Colonic mucosa (tissue), 4 donors: ENCODE results near the gene IGF2BP2. TPM values are rescaled to one million over a fixed set of nuclear protein-coding genes. Genes with fewer than 3 reads are reported as not detected.

Experiments used
- DNase-seq: peaks from one replicate; pipeline ENCODE4 v3.0.0-alpha.2; 2020
- H3K27ac ChIP-seq: fragments of 200-600 bp; one replicate; pipeline ENCODE4 v1.8.0; 2021
- H3K27me3 ChIP-seq: fragments of 200-600 bp; one replicate; pipeline ENCODE4 v1.8.0; 2021
- H3K36me3 ChIP-seq: fragments of 200-600 bp; one replicate; pipeline ENCODE4 v1.8.0; 2021
- H3K4me1 ChIP-seq: fragments of 200-600 bp; one replicate; pipeline ENCODE4 v1.8.0; 2021; ENCODE audit warnings: mild to moderate bottlenecking
- H3K4me3 ChIP-seq: fragments of 200-600 bp; one replicate; pipeline ENCODE4 v1.8.0; 2021
- H3K9ac ChIP-seq, 2 donors: one replicate each; pipeline ENCODE4 v1.7.0; 2013; ENCODE audit warnings: control low read depth in 2 of 2, low read depth in 2 of 2, low read length in 2 of 2
- H3K9me3 ChIP-seq: fragments of 200-600 bp; one replicate; pipeline ENCODE4 v1.8.0; 2021
- intact Hi-C: fragments of 100-400 bp; cut with DNase I; formaldehyde crosslinking; loops from one replicate; pipeline ENCODE4 v1.14.1; 2022
- total RNA-seq, 2 donors: library from RNA; stranded (reverse); fragmentation: NEBNext Ultra II Directional in 1 of 2; extraction: Animal tissue kit (Norgen Biotek cat#: 25700) in 1 of 2; gene quantifications; one replicate each; pipeline ENCODE4 v1.2.1, GENCODE V29; 2021
- TF ChIP-seq, protein P1 (sequence below): fragments of 200-600 bp; IDR thresholded peaks from one replicate; pipeline ENCODE4 v1.8.0; 2022; ENCODE audit warnings: antibody characterized with exemption, mild to moderate bottlenecking
- donor health status: healthy.
- donor health status: DM: no; HTN: no; CAD: no.
- donor health status: DM: no; HTN: no; CAD: no.

Gene IGF2BP2
- total RNA-seq, 2 donors from 2014 or later, result 48.7 to 61.2 TPM

DNA sequence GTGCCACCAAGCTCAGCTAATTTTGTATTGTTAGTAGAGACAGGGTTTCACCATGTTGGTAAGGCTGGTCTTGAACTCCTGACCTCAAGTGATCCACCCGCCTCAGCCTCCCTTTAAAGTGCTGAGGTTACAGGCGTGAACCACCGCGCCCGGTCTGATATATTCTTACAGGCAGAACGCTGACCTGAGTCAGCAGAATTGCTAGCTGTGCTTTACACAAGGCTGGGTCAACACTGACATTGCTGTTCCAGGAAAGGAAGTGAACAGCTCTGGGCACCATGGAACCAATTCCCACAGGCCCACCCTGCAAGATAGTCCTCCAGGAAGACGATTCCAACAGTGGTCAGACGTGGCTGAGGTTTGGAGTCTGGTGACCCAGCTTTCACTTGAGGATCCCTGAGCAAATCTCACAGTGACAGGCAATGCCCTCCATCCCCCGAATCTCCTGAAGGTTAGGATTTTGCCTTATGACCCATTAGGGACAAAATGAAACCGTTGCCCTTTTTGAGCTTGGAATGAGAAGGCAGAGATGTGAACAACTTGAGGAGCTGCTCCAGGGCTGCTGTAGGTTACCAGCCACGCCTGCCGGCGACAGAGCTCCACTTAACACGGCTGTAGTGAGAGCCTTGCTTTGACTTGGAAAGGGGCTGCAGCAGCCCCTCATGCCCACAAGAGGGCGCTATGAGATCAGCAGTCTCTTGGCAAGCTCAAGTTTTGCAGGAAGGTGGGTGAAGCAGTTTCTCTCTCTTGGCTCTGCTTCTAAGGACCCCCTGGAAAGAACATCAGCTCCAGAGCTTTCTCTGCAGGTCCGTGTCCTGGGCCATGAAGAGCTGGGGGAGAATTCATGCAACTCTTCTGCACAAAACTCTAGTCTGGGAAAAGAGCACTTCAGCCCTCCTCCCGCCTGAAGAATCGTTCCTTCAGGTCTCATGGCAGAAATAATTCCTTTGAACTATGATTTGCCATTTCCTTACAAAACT lies 164.6 kb downstream of the IGF2BP2 start:
- Histone ChIP-seq H3K9ac (peak overlapping the region in 1 of 2 donors; percentile 51), H3K27ac (no peak overlapping the region), H3K4me1 (no peaks in the 10 kb centered on the region), H3K36me3 (no peaks in the 10 kb centered on the region), H3K9me3 (no peaks in the 10 kb centered on the region), H3K27me3 (no peaks in the 10 kb centered on the region), H3K4me3 (no peak overlapping the region)
- DNase-seq, result peak; percentile 77
- intact Hi-C loops, result loop anchor here (5.0 kb wide), 1 partner anchor 107 kb away; no protein-coding TSS in a partner anchor
- TF ChIP-seq, protein P1, sequence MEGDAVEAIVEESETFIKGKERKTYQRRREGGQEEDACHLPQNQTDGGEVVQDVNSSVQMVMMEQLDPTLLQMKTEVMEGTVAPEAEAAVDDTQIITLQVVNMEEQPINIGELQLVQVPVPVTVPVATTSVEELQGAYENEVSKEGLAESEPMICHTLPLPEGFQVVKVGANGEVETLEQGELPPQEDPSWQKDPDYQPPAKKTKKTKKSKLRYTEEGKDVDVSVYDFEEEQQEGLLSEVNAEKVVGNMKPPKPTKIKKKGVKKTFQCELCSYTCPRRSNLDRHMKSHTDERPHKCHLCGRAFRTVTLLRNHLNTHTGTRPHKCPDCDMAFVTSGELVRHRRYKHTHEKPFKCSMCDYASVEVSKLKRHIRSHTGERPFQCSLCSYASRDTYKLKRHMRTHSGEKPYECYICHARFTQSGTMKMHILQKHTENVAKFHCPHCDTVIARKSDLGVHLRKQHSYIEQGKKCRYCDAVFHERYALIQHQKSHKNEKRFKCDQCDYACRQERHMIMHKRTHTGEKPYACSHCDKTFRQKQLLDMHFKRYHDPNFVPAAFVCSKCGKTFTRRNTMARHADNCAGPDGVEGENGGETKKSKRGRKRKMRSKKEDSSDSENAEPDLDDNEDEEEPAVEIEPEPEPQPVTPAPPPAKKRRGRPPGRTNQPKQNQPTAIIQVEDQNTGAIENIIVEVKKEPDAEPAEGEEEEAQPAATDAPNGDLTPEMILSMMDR, result peak; percentile 97

DNA sequence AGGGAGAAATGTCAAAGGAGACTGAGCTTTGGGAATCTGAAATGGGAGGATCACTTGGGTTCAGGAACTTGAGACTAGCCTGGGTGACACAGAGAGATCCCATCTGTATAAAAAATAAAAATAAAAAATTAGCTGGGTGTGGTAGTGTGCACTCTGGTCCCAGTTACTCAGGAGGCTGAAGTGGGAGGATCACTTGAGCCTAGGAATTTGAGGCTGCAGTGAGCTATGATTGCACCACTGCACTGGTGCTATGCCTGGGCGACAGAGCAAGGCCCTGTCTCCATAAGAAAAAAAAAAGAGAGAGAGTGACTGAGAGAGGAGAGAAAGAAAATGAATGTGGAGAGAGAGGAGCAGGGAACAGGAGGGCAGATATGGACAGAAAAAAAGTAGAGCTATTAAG lies 165.9 kb downstream of the IGF2BP2 start:
- Histone ChIP-seq H3K27me3 (no peaks in the 10 kb centered on the region), H3K27ac (no peak overlapping the region), H3K9ac (no peak overlapping the region), H3K9me3 (no peaks in the 10 kb centered on the region), H3K4me3 (no peak overlapping the region), H3K4me1 (no peaks in the 10 kb centered on the region), H3K36me3 (no peaks in the 10 kb centered on the region)
- intact Hi-C loops, result no loop called here
- no peak for DNase-seq
- TF ChIP-seq, protein P1, result no peak

DNA sequence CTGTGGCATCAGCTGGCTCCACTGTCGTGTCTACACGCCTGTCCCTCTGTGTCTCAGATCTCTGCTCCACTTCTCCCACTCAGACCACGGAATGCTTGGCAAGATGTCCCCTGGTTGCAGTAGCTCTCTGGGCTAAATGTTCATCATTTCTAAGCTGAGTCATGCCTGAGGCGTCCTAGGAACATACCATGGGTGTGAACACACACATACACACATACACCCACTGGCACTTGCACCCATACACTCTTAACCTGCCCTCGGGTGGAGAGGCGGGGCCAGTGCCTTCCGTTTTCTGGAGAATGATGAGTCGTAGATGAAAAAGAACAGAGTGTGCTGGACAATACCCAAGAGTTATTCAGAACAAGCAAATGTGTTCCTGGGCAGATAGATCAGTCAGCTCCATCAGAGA lies 166.3 kb downstream of the IGF2BP2 start:
- no peak overlapping the region for H3K27ac ChIP-seq

DNA sequence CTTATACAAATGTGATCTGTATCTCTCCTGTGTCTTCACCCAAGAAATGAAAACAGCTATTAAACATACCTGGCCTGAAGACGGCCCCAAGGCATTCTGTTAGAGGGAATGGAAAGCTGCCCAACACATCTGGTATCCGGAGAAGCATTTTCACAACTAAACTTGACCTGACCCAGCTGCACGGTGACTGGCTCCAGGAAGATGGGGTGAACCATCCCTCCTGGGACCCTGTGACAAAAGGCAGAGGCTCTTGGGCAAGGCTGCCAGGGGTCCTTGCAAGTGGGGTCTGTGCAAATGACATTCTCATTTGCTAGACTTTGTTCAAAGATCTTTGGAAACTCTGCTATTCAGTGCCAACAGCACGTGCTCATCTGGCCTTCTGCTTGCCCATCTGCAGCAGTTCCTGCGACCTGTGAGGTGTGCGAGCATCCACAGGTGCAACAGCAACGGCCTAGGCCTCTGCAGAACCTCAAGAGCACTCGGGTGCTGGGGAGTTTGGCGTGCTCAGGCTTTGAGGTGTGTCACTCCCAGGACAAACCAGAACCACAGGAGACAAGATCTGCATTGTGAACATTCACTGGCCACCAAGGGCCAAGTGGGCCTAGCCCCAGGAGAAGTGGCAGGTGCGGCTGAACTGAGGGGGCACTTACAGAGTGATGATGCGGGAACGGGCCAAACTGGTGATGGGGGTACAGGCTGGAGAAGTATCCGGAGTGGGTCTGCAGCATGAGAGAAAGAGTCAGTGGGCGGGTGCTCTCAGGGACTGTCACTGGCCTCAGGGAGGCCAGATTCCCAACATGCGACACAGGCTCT lies 166.9 kb downstream of the IGF2BP2 start:
- Histone ChIP-seq H3K9me3 (no peaks in the 10 kb centered on the region), H3K4me3 (no peak overlapping the region), H3K4me1 (no peaks in the 10 kb centered on the region), H3K9ac (no peak overlapping the region), H3K36me3 (no peaks in the 10 kb centered on the region), H3K27me3 (no peaks in the 10 kb centered on the region), H3K27ac (no peak overlapping the region)
- intact Hi-C loops, result no loop called here
- TF ChIP-seq, protein P1, result no peak
- DNase-seq, result no peak

More for the DNA sequence above, 166.3 kb downstream of the IGF2BP2 start:
- intact Hi-C loops, result no loop called here
- no peaks in the 10 kb centered on the region for H3K36me3 ChIP-seq
- TF ChIP-seq, protein P1, result no peak
- DNase-seq, result no peak
- no peaks in the 10 kb centered on the region for H3K9me3 ChIP-seq
- no peaks in the 10 kb centered on the region for H3K4me1 ChIP-seq
- no peak overlapping the region for H3K9ac ChIP-seq
- H3K4me3 ChIP-seq, result no peak overlapping the region
- H3K27me3 ChIP-seq, result no peaks in the 10 kb centered on the region

DNA sequence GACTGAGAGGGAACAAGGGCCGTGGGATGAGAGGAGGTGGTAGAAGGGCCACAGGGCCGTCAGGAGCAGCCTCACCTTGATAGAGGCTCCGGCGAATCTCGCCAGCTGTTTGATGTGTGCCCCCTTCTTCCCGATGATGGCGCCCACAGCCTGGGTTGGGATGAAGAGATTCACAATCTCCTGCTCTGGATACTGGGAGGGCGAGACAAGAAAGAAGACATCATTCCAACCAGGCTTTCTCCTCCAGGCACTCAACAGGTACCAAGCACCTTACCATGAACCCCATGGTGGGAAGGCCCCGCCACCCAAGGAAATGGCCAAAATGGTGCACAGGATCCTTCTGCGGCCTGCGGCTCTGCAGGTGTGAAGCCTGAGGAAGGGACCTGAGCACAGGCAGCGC lies 167.6 kb downstream of the IGF2BP2 start:
- H3K4me3 ChIP-seq, result no peak overlapping the region
- H3K36me3 ChIP-seq, result no peaks in the 10 kb centered on the region
- DNase-seq, result no peak
- TF ChIP-seq, protein P1, result no peak
- H3K27me3 ChIP-seq, result no peaks in the 10 kb centered on the region
- no peak overlapping the region for H3K27ac ChIP-seq
- no peak overlapping the region for H3K9ac ChIP-seq
- intact Hi-C loops, result no loop called here
- no peaks in the 10 kb centered on the region for H3K4me1 ChIP-seq
- no peaks in the 10 kb centered on the region for H3K9me3 ChIP-seq
